ENCODE measurements around the gene AFG1L.

DNA sequence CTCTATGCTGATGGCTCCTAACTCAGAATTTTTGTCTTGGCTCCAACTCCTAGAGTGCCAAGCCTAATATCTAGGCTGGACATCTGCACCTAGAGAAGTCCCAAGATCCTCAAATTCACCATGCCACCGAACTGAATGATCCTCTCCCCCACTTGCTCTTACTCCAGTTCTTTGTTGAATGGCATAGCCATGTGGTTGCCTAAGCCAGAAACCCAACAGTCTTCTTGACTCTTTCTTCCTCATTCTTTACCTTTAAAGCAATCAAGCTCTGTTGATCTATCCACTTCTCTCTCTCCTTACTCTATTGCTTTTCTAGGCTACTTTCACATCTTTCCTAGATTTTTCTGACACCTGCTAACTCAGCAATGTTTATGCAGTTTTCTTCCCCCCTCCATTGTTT is 139.4 kb downstream of the AFG1L start:
- TF ChIP-seq POLR2AphosphoS5 (IDR thresholded peaks at IDR 0.05) (no peak), POLR2A (IDR thresholded peaks at IDR 0.05) (no peak)
- TF ChIP-seq, protein P1, sequence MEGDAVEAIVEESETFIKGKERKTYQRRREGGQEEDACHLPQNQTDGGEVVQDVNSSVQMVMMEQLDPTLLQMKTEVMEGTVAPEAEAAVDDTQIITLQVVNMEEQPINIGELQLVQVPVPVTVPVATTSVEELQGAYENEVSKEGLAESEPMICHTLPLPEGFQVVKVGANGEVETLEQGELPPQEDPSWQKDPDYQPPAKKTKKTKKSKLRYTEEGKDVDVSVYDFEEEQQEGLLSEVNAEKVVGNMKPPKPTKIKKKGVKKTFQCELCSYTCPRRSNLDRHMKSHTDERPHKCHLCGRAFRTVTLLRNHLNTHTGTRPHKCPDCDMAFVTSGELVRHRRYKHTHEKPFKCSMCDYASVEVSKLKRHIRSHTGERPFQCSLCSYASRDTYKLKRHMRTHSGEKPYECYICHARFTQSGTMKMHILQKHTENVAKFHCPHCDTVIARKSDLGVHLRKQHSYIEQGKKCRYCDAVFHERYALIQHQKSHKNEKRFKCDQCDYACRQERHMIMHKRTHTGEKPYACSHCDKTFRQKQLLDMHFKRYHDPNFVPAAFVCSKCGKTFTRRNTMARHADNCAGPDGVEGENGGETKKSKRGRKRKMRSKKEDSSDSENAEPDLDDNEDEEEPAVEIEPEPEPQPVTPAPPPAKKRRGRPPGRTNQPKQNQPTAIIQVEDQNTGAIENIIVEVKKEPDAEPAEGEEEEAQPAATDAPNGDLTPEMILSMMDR (IDR thresholded peaks at IDR 0.05 in 8 of 11, conservative IDR thresholded peaks at IDR 0.05 in 3 of 11) = no peak

All from spleen (tissue), 7 donors.